BLaER1 treated with 17β-estradiol and CSF1 and Interleukin-3, amounts not matched to agents 10 nM and 100 nM (cell line): Measurements from ENCODE around the gene SSPN.
A peak's percentile ranks its signal among the peaks of the same experiment; 100 is the strongest.

Experiments used
- H3K27ac ChIP-seq, 11 experiments: shearing (Covaris generic); formaldehyde crosslinking; 2 replicates each; pipeline ENCODE4 v1.8.1; 2022
- H3K27me3 ChIP-seq, 11 experiments: shearing (Covaris generic); formaldehyde crosslinking; 2 replicates each; pipeline ENCODE4 v1.8.1; 2022
- H3K36me3 ChIP-seq, 11 experiments: shearing (Covaris generic); formaldehyde crosslinking; 2 replicates each; pipeline ENCODE4 v1.8.1; 2022
- H3K4me1 ChIP-seq, 10 experiments: shearing (Covaris generic); formaldehyde crosslinking; 2 replicates each; pipeline ENCODE4 v1.8.1; 2022
- H3K4me2 ChIP-seq, 11 experiments: shearing (Covaris generic); formaldehyde crosslinking; 2 replicates each; pipeline ENCODE4 v1.8.1; 2022
- H3K4me3 ChIP-seq, 10 experiments: shearing (Covaris generic); formaldehyde crosslinking; 2 replicates each; pipeline ENCODE4 v1.8.1; 2022
- H3K9ac ChIP-seq, 11 experiments: shearing (Covaris generic); formaldehyde crosslinking; 2 replicates each; pipeline ENCODE4 v1.8.1; 2022
- H3K9me3 ChIP-seq, 11 experiments: shearing (Covaris generic); formaldehyde crosslinking; replicated peaks in 1 of 11; 2 replicates each; pipeline ENCODE4 v1.8.1; 2022
- H4K20me1 ChIP-seq, 11 experiments: shearing (Covaris generic); formaldehyde crosslinking; 2 replicates each; pipeline ENCODE4 v1.8.1; 2022
- Cebpa-rat ChIP-seq, 11 experiments: shearing (Covaris generic); IDR thresholded peaks; 2 replicates each; pipeline ENCODE4 v1.8.1; 2022

Gene SSPN

GRCh38 chr12:26195250-26195640 lies at the start of gene SSPN:
SSPN (plus strand) TSS chr12:26195573; CDS start chr12:26195673, 100 bp downstream.
- Histone ChIP-seq H3K36me3 (no peaks in the 10 kb centered on the region), H3K4me3 (0 out of 20 replicates have a peak within 1 kb of the TSS, but pooled peaks of 2 of the 10 experiments have one; percentile 18 to 20), H3K27ac (no peak within 1 kb of the TSS), H3K9ac (no peak within 1 kb of the TSS), H3K4me1 (no peaks in the 10 kb centered on the region), H3K27me3 (peaks cover 37 to 50% (median 47%) of the 10 kb centered on the region in 11 experiments), H3K9me3 (peaks cover 0 to 19% (median 6%) of the 10 kb centered on the region in 11 experiments; a peak in 11 of 22 replicates), H3K4me2 (peak within 1 kb of the TSS in 3 of 11 experiments; percentile 24 to 55 (median 52); a peak in 3 of 22 replicates), H4K20me1 (no peaks in the 10 kb centered on the region)
- TF ChIP-seq Cebpa-rat (IDR thresholded peaks at IDR 0.05), result no peak

- Histone ChIP-seq H3K27ac (no peak overlapping the region), H3K4me1 (peaks cover 0 to 8% (median 0%) of the 10 kb centered on the region in 10 experiments; a peak in 5 of 20 replicates), H3K36me3 (no peaks in the 10 kb centered on the region), H4K20me1 (no peaks in the 10 kb centered on the region), H3K4me3 (no peak overlapping the region), H3K27me3 (no peaks in the 10 kb centered on the region), H3K9me3 (no peaks in the 10 kb centered on the region), H3K4me2 (no peak overlapping the region), H3K9ac (no peak overlapping the region)
- TF ChIP-seq Cebpa-rat (IDR thresholded peaks at IDR 0.05), result no peak
Observed at GRCh38 chr12:26148291-26148690, 47.1 kb upstream of the SSPN start.

GRCh38 chr12:26149968-26150500 lies 45.3 kb upstream of the SSPN start:
- Histone ChIP-seq H3K9me3 (no peaks in the 10 kb centered on the region), H3K4me1 (peaks cover 0 to 8% (median 0%) of the 10 kb centered on the region in 10 experiments; a peak in 5 of 20 replicates), H3K4me2 (peak overlapping the region in 3 of 11 experiments; percentile 13 to 20 (median 18); a peak in 3 of 22 replicates), H3K9ac (no peak overlapping the region), H3K36me3 (no peaks in the 10 kb centered on the region), H3K27me3 (no peaks in the 10 kb centered on the region), H3K27ac (no peak overlapping the region), H4K20me1 (no peaks in the 10 kb centered on the region), H3K4me3 (no peak overlapping the region)
- TF ChIP-seq Cebpa-rat (IDR thresholded peaks at IDR 0.05), result no peak

GRCh38 chr12:26150736-26151450 lies 44.5 kb upstream of the SSPN start:
- Histone ChIP-seq H3K4me2 (no peak overlapping the region), H3K4me1 (peaks cover 0 to 17% (median under 1%) of the 10 kb centered on the region in 10 experiments; a peak in 7 of 20 replicates), H3K36me3 (no peaks in the 10 kb centered on the region), H3K27me3 (no peaks in the 10 kb centered on the region), H3K9ac (no peak overlapping the region), H4K20me1 (no peaks in the 10 kb centered on the region), H3K27ac (no peak overlapping the region), H3K9me3 (no peaks in the 10 kb centered on the region), H3K4me3 (no peak overlapping the region)
- TF ChIP-seq Cebpa-rat (IDR thresholded peaks at IDR 0.05), result no peak

- TF ChIP-seq Cebpa-rat (IDR thresholded peaks at IDR 0.05), result no peak
- Histone ChIP-seq H3K9me3 (no peaks in the 10 kb centered on the region), H3K4me1 (peaks cover 0 to 23% (median 6%) of the 10 kb centered on the region in 10 experiments; a peak in 9 of 20 replicates), H3K4me3 (no peak overlapping the region), H3K9ac (no peak overlapping the region), H3K27me3 (no peaks in the 10 kb centered on the region), H3K27ac (no peak overlapping the region), H4K20me1 (no peaks in the 10 kb centered on the region), H3K4me2 (no peak overlapping the region), H3K36me3 (no peaks in the 10 kb centered on the region)
Observed at GRCh38 chr12:26152507-26153102, 42.8 kb upstream of the SSPN start.

- H4K20me1 ChIP-seq, result no peaks in the 10 kb centered on the region
- H3K36me3 ChIP-seq, result no peaks in the 10 kb centered on the region
- TF ChIP-seq Cebpa-rat (IDR thresholded peaks at IDR 0.05), result no peak
- H3K9me3 ChIP-seq, result no peaks in the 10 kb centered on the region
- no peak overlapping the region for H3K27ac ChIP-seq
- H3K4me2 ChIP-seq, result no peak overlapping the region
- H3K4me3 ChIP-seq, result no peak overlapping the region
- H3K27me3 ChIP-seq, result no peaks in the 10 kb centered on the region
- H3K4me1 ChIP-seq, result peaks cover 0 to 23% (median 6%) of the 10 kb centered on the region in 10 experiments; a peak in 9 of 20 replicates
- H3K9ac ChIP-seq, result no peak overlapping the region
Observed at GRCh38 chr12:26153421-26154154, 41.8 kb upstream of the SSPN start.

- Histone ChIP-seq H3K27ac (no peak overlapping the region), H3K9me3 (no peaks in the 10 kb centered on the region), H3K4me1 (peaks cover 0 to 15% (median 6%) of the 10 kb centered on the region in 10 experiments; a peak in 8 of 20 replicates), H3K4me2 (0 out of 22 replicates have a peak overlapping the region, but pooled peaks of 1 of the 11 experiments have one; percentile 14), H3K4me3 (no peak overlapping the region), H3K9ac (no peak overlapping the region), H3K27me3 (no peaks in the 10 kb centered on the region), H3K36me3 (no peaks in the 10 kb centered on the region), H4K20me1 (no peaks in the 10 kb centered on the region)
- TF ChIP-seq Cebpa-rat (IDR thresholded peaks at IDR 0.05), result no peak
Observed at GRCh38 chr12:26156201-26156871, 39.0 kb upstream of the SSPN start.

GRCh38 chr12:26157001-26157400 lies 38.4 kb upstream of the SSPN start:
- TF ChIP-seq Cebpa-rat (IDR thresholded peaks at IDR 0.05), result no peak
- H3K27ac ChIP-seq, result no peak overlapping the region
- H3K9me3 ChIP-seq, result no peaks in the 10 kb centered on the region
- H3K27me3 ChIP-seq, result no peaks in the 10 kb centered on the region
- H3K36me3 ChIP-seq, result no peaks in the 10 kb centered on the region
- no peak overlapping the region for H3K9ac ChIP-seq
- peaks cover 0 to 15% (median 6%) of the 10 kb centered on the region in 10 experiments; a peak in 8 of 20 replicates for H3K4me1 ChIP-seq
- H3K4me3 ChIP-seq, result no peak overlapping the region
- H3K4me2 ChIP-seq, result no peak overlapping the region
- H4K20me1 ChIP-seq, result no peaks in the 10 kb centered on the region
